HepG2 (cell line): Measurements from ENCODE around the gene DPEP3. TPM values are rescaled to one million over a fixed set of nuclear protein-coding genes. Genes with fewer than 3 reads are reported as not detected.
A peak's percentile ranks its signal among the peaks of the same experiment; 100 is the strongest.

ENCODE experiments used
- ATAC-seq: fragments of 200-7000 bp; cut with Tn5 transposase; 3 replicates; pipeline ENCODE4 v1.9.1; 2020; ENCODE audit warnings: mild to moderate bottlenecking, moderate library complexity
- BruUV-seq: library from RNA; stranded (reverse); fragments of 400-500 nt; replicated peaks from 2 replicates; lab custom pipeline; 2021; lab: Mats Ljungman, UMichigan
- CTCF ChIA-PET: fragments of 300-600 bp; formaldehyde crosslinking; extraction: SDS; loops from one replicate; lab custom pipeline; 2021; ENCODE audit warnings: low total read pairs, inconsistent platforms, low intra/inter-chr PET ratio; lab: Yijun Ruan, JAX
- POLR2A ChIA-PET: fragments of 350-600 bp; sonication (Branson Sonifier 250); formaldehyde crosslinking; loops from one replicate; lab custom pipeline; 2020; ENCODE audit warnings: antibody characterized with exemption, inconsistent platforms; lab: Yijun Ruan, JAX
- DNase-seq: peaks from one replicate; pipeline ENCODE4 v3.0.0-alpha.2; 2015; ENCODE audit warnings: low spot score
- FAIRE-seq: peaks from 3 replicates; lab custom pipeline; 2011; peaks lifted over from hg19 to GRCh38; lab: Jason Lieb, UNC
- H2AFZ ChIP-seq: one replicate; pipeline ENCODE4 v1.6.1; 2011; ENCODE audit warnings: low read length, inconsistent platforms
- H3K27ac ChIP-seq: fragments of 300-600 bp; 3 replicates; pipeline ENCODE4 v1.8.0; 2011; ENCODE audit warnings: mixed run types, mild to moderate bottlenecking, mixed read lengths, low read length, inconsistent platforms; ENCODE audit not compliant: insufficient read depth; ENCODE audit errors: extremely low read length
- H3K27me3 ChIP-seq, 2 experiments: fragments of 200-600 bp in 1 of 2; 2 replicates in 1 of 2; 3 replicates in 1 of 2; pipeline versions ENCODE4 v1.6.0 to v1.8.0; 2011; ENCODE audit warnings: low read length in 2 of 2, mild to moderate bottlenecking in 2 of 2, moderate library complexity in 2 of 2, inconsistent platforms in 1 of 2; ENCODE audit not compliant: insufficient read depth in 2 of 2, control insufficient read depth in 1 of 2
- H3K36me3 ChIP-seq, 2 experiments: fragments of 200-600 bp in 1 of 2; replicated peaks in 1 of 2; 2 replicates in 1 of 2; 3 replicates in 1 of 2; pipeline versions ENCODE4 v1.5.1 to v1.8.0; 2011; ENCODE audit warnings: low read length in 2 of 2, inconsistent platforms in 1 of 2; ENCODE audit not compliant: insufficient read depth in 2 of 2, control insufficient read depth in 1 of 2
- H3K4me1 ChIP-seq: 2 replicates; pipeline ENCODE4 v1.5.1; 2012; ENCODE audit warnings: low read length, inconsistent platforms; ENCODE audit not compliant: insufficient read depth
- H3K4me2 ChIP-seq: 2 replicates; pipeline ENCODE4 v1.6.0; 2011; ENCODE audit warnings: low read depth, low read length, inconsistent platforms
- H3K4me3 ChIP-seq, 3 experiments: fragments of 200-600 bp in 1 of 3; sonication (generic), shearing (Covaris generic) in 1 of 3; replicated peaks in 1 of 3; 2 replicates each; pipeline ENCODE4 v1.5.1; 2011 to 2016; ENCODE audit warnings: low read length in 3 of 3, inconsistent platforms in 2 of 3, low read depth in 2 of 3, mild to moderate bottlenecking in 2 of 3, control low read depth in 1 of 3, mixed read lengths in 1 of 3; ENCODE audit not compliant: insufficient read depth in 1 of 3
- H3K79me2 ChIP-seq: one replicate; pipeline ENCODE4 v1.6.1; 2011; ENCODE audit warnings: low read length, inconsistent platforms; ENCODE audit not compliant: insufficient read depth
- H3K9ac ChIP-seq: 2 replicates; pipeline ENCODE4 v1.6.0; 2011; ENCODE audit warnings: mild to moderate bottlenecking, low read depth, low read length, inconsistent platforms; ENCODE audit not compliant: insufficient read depth
- H3K9me3 ChIP-seq: 2 replicates; pipeline ENCODE4 v1.5.1; 2012; ENCODE audit warnings: mild to moderate bottlenecking, low read length
- H4K20me1 ChIP-seq: 2 replicates; pipeline ENCODE4 v1.6.0; 2011; ENCODE audit warnings: inconsistent platforms, mild to moderate bottlenecking, low read length, moderate library complexity; ENCODE audit not compliant: insufficient read depth
- AGO2 ChIP-seq: fragments of 200-400 bp; formaldehyde crosslinking; optimal IDR thresholded peaks from 2 replicates; pipeline ENCODE3; 2017; ENCODE audit warnings: mild to moderate bottlenecking, low read depth, low read length, moderate library complexity
- AKAP8 ChIP-seq: sonication (generic); formaldehyde crosslinking; IDR thresholded peaks from 2 replicates; pipeline ENCODE4 v1.5.1; 2020; ENCODE audit warnings: mild to moderate bottlenecking, missing genetic modification reagents
- BRD4 ChIP-seq: sonication (generic); formaldehyde crosslinking; IDR thresholded peaks from 2 replicates; pipeline ENCODE4 v1.4.0; 2020; ENCODE audit warnings: missing genetic modification reagents
- FOXC1 ChIP-seq: sonication (generic); formaldehyde crosslinking; IDR thresholded peaks from 2 replicates; pipeline ENCODE4 v1.8.0; 2022; ENCODE audit warnings: mild to moderate bottlenecking, missing genetic modification reagents, borderline replicate concordance
- FOXO4 ChIP-seq: sonication (generic); formaldehyde crosslinking; conservative IDR thresholded peaks from 2 replicates; pipeline ENCODE4 v1.8.1; 2023; ENCODE audit warnings: missing genetic modification reagents
- HMGA1 ChIP-seq: sonication (generic); formaldehyde crosslinking; conservative IDR thresholded peaks from 2 replicates; pipeline ENCODE4 v1.4.0; 2020; ENCODE audit warnings: missing genetic modification reagents
- HNRNPL ChIP-seq: fragments of 200-400 bp; formaldehyde crosslinking; IDR thresholded peaks from 2 replicates; pipeline ENCODE4 v1.6.1; 2017; ENCODE audit warnings: mild to moderate bottlenecking, low read depth, low read length
- MTF1 ChIP-seq: sonication (generic); formaldehyde crosslinking; IDR thresholded peaks from 2 replicates; pipeline ENCODE4 v1.5.0; 2020; ENCODE audit warnings: missing genetic modification reagents
- ZBTB38 ChIP-seq: sonication (generic); formaldehyde crosslinking; IDR thresholded peaks from 2 replicates; pipeline ENCODE4 v1.5.1; 2020; ENCODE audit warnings: mild to moderate bottlenecking, missing genetic modification reagents
- ZNF335 ChIP-seq: sonication (generic); formaldehyde crosslinking; IDR thresholded peaks from 2 replicates; pipeline ENCODE4 v1.4.0; 2020; ENCODE audit warnings: missing genetic modification reagents
- ZNF432 ChIP-seq: sonication (generic); formaldehyde crosslinking; IDR thresholded peaks from 2 replicates; pipeline ENCODE4 v1.5.0; 2020; ENCODE audit warnings: missing genetic modification reagents, mild to moderate bottlenecking, borderline replicate concordance
- WGBS: methylation state at CpG from one replicate; pipeline ENCODE4 v1.1.6; 2017; ENCODE audit warnings: low lambda C conversion rate; 5-methylcytosine and 5-hydroxymethylcytosine counted together
- in situ Hi-C: cut with HindIII; loops from 2 replicates; pipeline ENCODE4 v1.10.0; 2017; ENCODE audit warnings: low pct_unique_long_range_greater_than_20kb; ENCODE audit not compliant: extremely low pct_ligation_motif_present
- intact Hi-C: fragments of 100-400 bp; cut with micrococcal nuclease; formaldehyde crosslinking; loops from one replicate; pipeline ENCODE4 v1.10.0; 2022; ENCODE audit not compliant: unreplicated experiment
- polyA plus RNA-seq, 8 experiments: library from polyadenylated mRNA; depleted of rRNA in 3 of 8; stranded (reverse) in 7 of 8; unstranded in 1 of 8; fragments of >200 nt; fragmentation: Illumina TruSeq in 4 of 8; extraction: Trizol in 4 of 8; gene quantifications; 2 replicates each; pipeline versions ENCODE4 v1.2.1 to v1.2.3, GENCODE V29; 2011 to 2016; ENCODE audit warnings: low read depth in 4 of 8, missing spikeins in 1 of 8, mixed read lengths in 1 of 8; ENCODE audit not compliant: insufficient read depth in 1 of 8
- total RNA-seq, 5 experiments: library from RNA; depleted of rRNA; stranded (reverse); fragments of >200 nt; fragmentation: Illumina TruSeq; extraction: Trizol; gene quantifications; 2 replicates each; pipeline ENCODE4 v1.2.3, GENCODE V29; 2016; ENCODE audit warnings: low read depth in 1 of 5

Gene DPEP3
- total and polyA plus RNA-seq, 2 of the 13 experiments (the other 11 are each of a cell fraction or from before 2014, with no cell fraction given): not detected

GRCh38 chr16:67944690-67945391 is 35.5 kb downstream of the DPEP3 start:
- H3K9me3 ChIP-seq: no peaks in the 10 kb centered on the region

More at GRCh38 chr16:67944690-67945391, 35.5 kb downstream of the DPEP3 start:
- ATAC-seq: no peak
- H3K4me3 ChIP-seq: peak overlapping the region in 1 of 3 experiments; percentile 65; a peak in 1 of 6 replicates
- no peak for DNase-seq
- no peak overlapping the region for H2AFZ ChIP-seq
- H4K20me1 ChIP-seq: peaks cover 17% of the 10 kb centered on the region; the same call in 1 of the 2 replicates
- no TSS peak for BruUV-seq
- no peaks in the 10 kb centered on the region for H3K27me3 ChIP-seq
- in situ Hi-C loops (loop anchor here (5.0 kb wide), 1 partner anchor 97 kb away; no protein-coding TSS in a partner anchor), intact Hi-C loops (no loop called here)
- H3K4me2 ChIP-seq: peak overlapping the region; percentile 72
- no peak for TF ChIP-seq MTF1 (CRISPR knock-in tag)
- 0 out of 2 replicates have a peak, but pooled peaks have one; percentile 10 for TF ChIP-seq ZNF432 (CRISPR knock-in tag)
- TF ChIP-seq FOXO4 (CRISPR knock-in tag): 0 out of 2 replicates have a peak, but pooled peaks have one; percentile 40
- 0 out of 2 replicates have a peak, but pooled peaks have one; percentile 27 for TF ChIP-seq AKAP8 (CRISPR knock-in tag)
- 0 out of 2 replicates have a peak, but pooled peaks have one; percentile 22 for TF ChIP-seq FOXC1 (CRISPR knock-in tag)
- TF ChIP-seq ZBTB38: peak; percentile 48
- 0 out of 2 replicates have a peak, but pooled peaks have one; percentile 56 for TF ChIP-seq HNRNPL
- TF ChIP-seq HMGA1 (CRISPR knock-in tag): no peak
- 0 out of 2 replicates have a peak, but pooled peaks have one; percentile 25 for TF ChIP-seq BRD4 (CRISPR knock-in tag)
- no peak for TF ChIP-seq ZNF335 (CRISPR knock-in tag)
- TF ChIP-seq AGO2: peak; percentile 41
- peaks cover 42 to 63% of the 10 kb centered on the region in 2 experiments for H3K36me3 ChIP-seq
- 98% methylated on average over 18 of the region's 24 CpGs for WGBS
- POLR2A ChIA-PET: interaction anchor here (1.0 to 13.6 kb wide), 10 partner anchors 10 to 382 kb away, joined by 3 to 226 read pairs (median 4); partner anchors contain the start of genes NUTF2, PSKH1 and SLC12A4
- CTCF ChIA-PET: no interaction called here
- peaks cover 52% of the 10 kb centered on the region for H3K4me1 ChIP-seq
- peak overlapping the region; percentile 85 for H3K27ac ChIP-seq
- no peak for FAIRE-seq
- H3K79me2 ChIP-seq: no peaks in the 10 kb centered on the region
- H3K9ac ChIP-seq: peak overlapping the region; percentile 61; the same call in 1 of the 2 replicates
